Retinal pigment epithelial cell (primary cell): ENCODE measurements around the gene DIP2C.
"Not testable (repeated sequence)": the region's sequence is repeated elsewhere in the genome, so short reads cannot be mapped to it uniquely, and the experiment has no call there.

Experiments used
- DNase-seq: peaks from one replicate; pipeline ENCODE4 v3.0.0-alpha.2; 2010; ENCODE audit warnings: low read depth
- H3K4me3 ChIP-seq: 2 replicates; pipeline ENCODE4 v1.5.1; 2011; ENCODE audit warnings: mild to moderate bottlenecking, low read length, control low read depth, moderate library complexity
- CTCF ChIP-seq: conservative IDR thresholded peaks from 2 replicates; pipeline ENCODE4 v1.5.1; 2011; ENCODE audit warnings: low read depth, low read length, control low read depth, inconsistent platforms

Gene DIP2C

GRCh38 chr10:597976-598375, 91.5 kb downstream of the DIP2C start:
- no peak for TF ChIP-seq CTCF
- no peak overlapping the region for H3K4me3 ChIP-seq

GRCh38 chr10:596725-597345, 92.6 kb downstream of the DIP2C start:
- no peak for DNase-seq
- no peak overlapping the region for H3K4me3 ChIP-seq
- no peak for TF ChIP-seq CTCF

More at GRCh38 chr10:597976-598375, 91.5 kb downstream of the DIP2C start:
- DNase-seq, result no peak

GRCh38 chr10:596131-596530, 93.3 kb downstream of the DIP2C start:
- DNase-seq, H3K4me3 ChIP-seq: not testable (repeated sequence)

- TF ChIP-seq CTCF, result no peak
- no peak for DNase-seq
- H3K4me3 ChIP-seq, result no peak overlapping the region
Measured at GRCh38 chr10:595473-595872, 94.0 kb downstream of the DIP2C start.

GRCh38 chr10:594584-595270, 94.7 kb downstream of the DIP2C start:
- TF ChIP-seq CTCF, result no peak
- H3K4me3 ChIP-seq, result no peak overlapping the region
- no peak for DNase-seq

- DNase-seq, result no peak
- no peak for TF ChIP-seq CTCF
- H3K4me3 ChIP-seq, result no peak overlapping the region
Measured at GRCh38 chr10:593901-594457, 95.5 kb downstream of the DIP2C start.

- no peak for TF ChIP-seq CTCF
- no peak for DNase-seq
Measured at GRCh38 chr10:593421-593820, 96.0 kb downstream of the DIP2C start.

More at GRCh38 chr10:593421-593820, 96.0 kb downstream of the DIP2C start:
- no peak overlapping the region for H3K4me3 ChIP-seq
